Stimulated activated CD4-positive, alpha-beta T cell treated with anti-CD3 and anti-CD28 coated beads, Interleukin-15, amount 100 ng/mL, for 24 hours (primary cell): Measurements from ENCODE around the gene DUOXA2.
"Not testable (repeated sequence)": the region's sequence is repeated elsewhere in the genome, so short reads cannot be mapped to it uniquely, and the experiment has no call there.

Experiments used
- DNase-seq: peaks from one replicate; pipeline ENCODE4 v3.0.0-alpha.2; 2020

DUOXA2 gene

DNA sequence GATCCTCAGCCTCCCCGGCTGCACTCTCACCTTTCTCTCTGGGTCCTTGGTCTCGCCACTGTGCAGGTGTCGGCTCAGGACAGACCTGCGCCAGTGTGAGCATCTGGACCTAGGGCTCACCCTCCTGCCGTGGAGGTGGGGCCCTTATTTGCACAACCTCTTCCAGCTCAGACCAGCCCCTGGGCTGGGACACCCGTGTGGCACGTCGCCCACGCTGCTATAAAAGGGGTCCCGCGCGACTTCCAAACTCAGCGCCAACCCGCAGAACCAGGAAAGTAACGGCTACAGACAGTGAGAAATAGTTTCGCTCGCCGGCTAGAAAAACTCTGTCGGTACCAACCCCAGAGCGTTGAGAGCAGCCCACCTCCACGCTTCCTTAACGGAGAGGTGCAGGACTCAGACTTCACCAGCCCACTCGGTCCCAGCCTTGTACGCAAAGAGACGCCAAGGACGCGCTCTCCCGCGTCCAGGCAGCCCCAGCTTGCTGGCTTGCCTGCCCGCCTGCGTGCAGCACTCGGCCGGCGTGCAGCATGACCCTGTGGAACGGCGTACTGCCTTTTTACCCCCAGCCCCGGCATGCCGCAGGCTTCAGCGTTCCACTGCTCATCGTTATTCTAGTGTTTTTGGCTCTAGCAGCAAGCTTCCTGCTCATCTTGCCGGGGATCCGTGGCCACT, at the start of gene DUOXA2, which contains the start of gene DUOX2:
TSS of gene DUOXA2 (plus strand) at position 251 of the 675 bp plus-strand sequence. CDS start at position 531, 280 bp downstream.
TSS of gene DUOX2 (minus strand) at position 97 of the 675 bp plus-strand sequence. CDS start 761 bp downstream, outside the sequence.
- no peak for DNase-seq

DNA sequence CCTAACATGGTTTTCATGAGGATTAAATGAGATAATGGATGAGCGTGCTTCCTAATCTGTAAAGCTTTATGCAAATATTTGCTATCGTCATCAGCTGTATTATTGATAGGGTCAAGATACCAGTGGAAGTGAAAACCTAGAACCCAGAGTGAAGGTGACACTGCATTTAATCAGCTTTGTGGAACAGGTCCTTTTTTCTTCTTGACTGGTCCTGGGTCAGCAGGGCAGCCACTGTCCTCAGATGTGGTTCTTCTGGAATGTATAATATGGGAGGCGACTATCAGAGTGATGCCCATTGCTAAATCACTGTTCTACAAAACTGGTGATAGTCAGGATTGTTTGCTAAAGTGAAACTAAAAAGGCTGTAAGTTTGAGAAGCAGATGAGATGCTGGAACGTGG, 49.7 kb upstream of the DUOXA2 start:
- DNase-seq = no peak

DNA sequence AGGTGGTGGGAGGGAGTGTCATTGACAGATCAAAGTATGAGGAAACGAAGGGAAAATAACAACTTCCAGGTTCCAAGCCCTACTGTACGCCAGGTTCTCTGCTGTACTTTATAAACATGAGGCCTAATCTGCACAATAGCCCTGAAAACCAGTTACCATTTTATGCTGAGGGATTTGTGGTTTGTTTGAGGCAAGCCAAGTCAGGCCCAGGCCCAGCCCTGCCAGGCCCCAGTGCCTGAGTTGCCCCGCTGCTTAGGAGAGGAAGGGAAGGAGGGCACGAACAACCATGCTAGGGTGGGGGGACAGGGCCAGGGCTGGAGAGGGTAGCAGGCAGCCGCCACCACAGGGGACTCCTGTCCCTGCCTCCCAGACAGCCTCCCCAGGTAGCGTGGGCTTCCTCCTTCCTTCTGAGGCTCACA, 44.2 kb upstream of the DUOXA2 start:
- not testable (repeated sequence) for DNase-seq

DNA sequence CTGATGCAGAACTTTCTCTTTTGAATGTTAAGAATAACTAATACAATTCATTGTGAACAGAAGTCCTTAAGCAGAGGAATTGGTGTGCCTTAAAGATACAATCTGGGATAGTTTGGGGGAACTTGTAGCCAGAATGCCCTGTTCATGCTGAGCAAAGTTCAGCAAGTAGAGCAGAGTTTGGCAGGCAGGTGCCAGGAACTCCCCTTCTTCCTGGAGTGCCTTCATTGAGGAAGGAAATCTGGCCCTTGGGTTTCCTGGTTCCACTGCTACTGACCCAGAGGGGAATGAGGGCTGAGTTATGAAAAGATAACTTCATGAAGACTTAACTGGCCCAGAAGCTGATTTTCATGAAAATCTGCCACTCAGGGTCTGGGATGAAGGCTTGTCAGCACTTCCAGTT, 40.5 kb upstream of the DUOXA2 start:
- DNase-seq = not testable (repeated sequence)

DNA sequence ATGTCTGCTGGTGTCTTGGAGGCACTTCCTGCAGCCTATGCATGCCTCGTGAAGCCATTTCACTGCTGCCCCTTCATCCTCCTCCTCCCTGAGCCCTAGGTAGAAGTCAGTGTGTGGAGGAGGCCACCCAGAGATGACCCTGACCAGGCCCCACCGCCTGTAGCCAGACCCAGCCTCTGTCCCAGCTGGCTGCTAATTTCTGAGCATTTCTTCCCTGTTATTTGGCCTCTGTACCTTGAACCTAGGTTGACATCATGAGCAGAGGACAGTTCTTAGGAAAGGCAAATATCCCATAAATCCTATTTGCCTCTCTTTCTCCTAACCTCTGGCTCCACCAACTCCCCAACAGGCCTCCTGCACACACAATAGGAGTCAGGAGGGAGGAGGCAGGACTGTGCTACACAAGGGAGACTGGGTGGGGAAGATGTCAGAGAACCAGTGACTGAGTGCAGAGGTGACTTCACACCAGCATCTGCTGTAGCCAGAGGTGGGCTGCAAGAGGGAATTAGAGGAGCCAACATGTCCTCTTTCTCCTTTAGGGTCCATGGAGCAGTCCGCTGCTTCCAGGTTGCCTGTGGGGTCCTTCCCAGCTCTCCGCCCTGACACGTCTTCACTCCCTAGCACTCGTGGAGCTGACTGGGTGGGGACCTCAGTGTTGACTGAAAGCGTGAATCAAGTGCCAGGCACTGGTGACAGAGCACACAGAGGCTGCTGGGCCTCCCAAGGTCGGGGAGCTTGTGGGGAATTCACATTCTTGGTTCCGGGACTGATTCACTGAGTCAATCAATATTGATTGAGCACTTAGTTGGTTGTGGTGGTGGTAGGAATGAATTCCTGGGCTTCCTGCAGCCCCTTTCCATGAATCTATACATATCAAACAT, 38.4 kb upstream of the DUOXA2 start:
- DNase-seq = not testable (repeated sequence)

DNA sequence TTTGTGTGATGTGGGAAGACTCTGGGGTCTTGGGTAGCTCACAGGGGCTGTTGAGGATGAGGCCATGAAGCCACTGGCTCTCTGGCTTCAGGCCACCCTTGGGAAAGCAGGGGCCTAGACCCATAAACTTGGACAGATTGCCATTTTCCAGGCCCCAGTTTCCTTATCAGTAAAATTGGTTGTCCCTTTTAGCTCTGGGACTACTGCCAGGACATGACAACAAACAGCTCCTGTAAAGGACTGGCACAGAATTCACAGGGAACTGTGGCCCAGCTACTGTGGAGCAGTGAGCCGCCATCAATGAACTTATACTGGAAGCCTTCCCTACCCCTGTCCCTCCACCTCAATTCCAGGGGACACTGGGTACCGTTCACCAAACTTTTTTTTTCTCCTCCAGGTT, 36.7 kb upstream of the DUOXA2 start:
- DNase-seq = not testable (repeated sequence)

DNA sequence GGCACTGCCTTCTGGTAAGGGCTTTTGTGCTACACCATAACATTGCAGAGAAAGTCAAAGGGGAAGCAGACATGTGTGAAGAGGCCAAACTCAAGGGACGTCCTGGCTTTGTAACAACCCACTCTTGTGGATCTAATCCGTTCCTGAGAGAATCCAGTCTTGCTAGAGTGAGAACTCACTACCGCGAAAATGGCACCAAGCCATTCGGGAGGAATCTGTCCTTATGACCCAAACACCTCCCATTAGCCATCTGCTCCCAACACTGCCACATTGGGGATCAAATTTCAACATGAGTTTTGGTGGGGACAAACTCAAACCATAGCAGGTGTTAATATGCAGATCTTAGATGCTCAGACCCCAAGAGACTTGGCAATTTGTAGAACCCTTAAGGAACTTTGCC, 34.9 kb upstream of the DUOXA2 start:
- DNase-seq = not testable (repeated sequence)

DNA sequence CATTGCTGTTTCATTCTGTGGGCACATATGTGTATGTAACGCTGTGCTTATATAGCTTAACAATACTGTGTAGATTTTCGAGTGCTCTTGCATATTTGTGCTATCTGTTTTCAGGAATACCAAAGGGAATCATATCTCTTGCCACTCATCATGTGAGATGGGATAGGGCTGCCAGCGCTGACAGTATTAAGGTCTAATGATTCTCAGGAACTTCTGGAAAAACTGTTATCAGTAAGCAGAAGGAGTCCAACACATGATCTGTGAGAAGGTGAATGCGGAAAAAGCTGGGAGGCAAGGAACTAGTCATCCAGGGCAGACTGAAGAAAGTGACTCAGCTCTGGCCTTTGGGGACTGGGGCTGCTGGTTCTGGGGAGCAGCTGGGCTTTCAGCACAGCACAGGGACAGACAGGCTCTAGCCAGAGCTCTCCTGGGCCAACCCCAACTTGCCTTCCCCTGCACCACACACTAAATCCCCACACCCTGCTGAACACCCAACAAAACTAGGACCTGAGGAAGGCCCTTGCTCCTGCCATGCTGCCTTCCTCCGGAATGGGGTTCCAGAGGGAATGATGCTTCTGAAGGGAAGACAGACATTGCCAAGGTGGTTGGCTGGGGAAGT, 34.4 kb upstream of the DUOXA2 start:
- not testable (repeated sequence) for DNase-seq

DNA sequence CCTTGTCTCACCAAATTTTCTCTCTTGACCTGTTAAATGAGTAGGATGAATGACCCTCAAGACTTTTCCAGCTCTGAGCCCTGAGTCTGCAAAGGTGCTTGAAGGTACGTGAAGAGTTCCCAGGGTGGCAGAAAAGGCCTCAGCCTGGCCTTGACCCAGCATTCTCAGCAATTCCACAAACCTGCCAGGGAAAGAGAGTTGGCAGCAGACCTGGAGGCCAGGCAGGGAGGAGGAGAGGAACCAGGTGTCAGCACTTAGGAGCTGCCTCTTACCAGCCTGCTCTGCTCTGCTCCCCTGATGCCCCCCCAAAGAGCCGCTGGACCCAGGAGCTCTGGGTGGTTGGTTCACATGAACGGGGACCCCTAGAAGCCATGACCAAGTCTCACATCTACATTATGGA, 33.5 kb upstream of the DUOXA2 start:
- not testable (repeated sequence) for DNase-seq

DNA sequence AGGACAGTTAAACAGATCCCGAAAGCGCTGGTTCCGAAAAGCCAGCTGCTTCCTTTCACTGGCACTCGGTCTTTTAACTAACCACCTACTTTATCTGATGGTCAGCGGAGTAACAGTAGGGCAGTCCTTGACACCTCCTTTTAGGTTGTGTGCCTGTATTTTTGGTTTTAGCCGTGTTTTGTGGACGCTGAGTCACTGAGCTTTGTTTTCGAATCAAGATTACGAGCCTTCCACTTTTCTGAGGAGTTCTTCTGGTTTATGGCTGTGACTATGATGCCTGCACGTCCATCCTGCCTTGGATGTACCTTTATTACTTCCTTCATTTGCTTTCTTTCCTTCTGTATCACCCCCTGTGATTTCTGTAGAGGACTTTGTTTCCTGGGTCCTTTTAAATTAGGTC, 31.7 kb upstream of the DUOXA2 start:
- DNase-seq = not testable (repeated sequence)

DNA sequence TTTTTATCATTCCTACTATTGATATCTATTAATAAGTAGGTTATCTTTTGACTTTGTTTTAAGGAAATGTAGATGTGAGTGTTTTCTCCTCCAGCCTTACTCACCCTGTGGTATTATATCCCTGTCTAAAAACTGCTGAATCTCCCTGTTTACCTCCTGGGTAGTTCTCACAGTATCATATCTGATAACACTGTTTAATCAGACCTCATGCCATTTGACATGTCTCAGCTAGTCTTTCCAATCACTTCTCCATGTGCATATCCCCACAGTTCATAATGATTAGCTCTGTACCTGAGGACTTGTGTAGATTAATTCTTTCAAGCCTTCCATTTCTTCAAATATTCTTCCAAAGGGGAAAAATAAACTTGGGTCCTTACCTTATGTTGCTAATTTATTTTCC, 30.9 kb upstream of the DUOXA2 start:
- no peak for DNase-seq

DNA sequence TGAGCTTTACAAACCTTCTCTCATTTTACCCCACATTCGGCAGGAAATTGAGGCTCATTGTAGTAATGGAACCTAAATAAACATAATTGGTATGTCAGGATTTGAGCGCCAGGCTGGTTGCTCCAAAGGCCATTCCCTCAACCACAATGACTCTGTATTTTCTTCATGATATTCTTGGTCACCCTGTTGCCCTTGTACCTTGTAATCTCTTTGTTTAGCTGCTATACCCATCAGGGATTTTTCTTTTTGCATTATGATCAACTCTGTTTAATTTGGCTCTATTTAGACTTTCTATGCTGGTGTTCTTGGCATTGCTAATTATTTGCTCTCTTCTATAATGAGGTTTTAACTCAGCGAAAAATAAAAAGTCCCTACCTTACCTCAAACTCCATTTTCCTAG, 30.0 kb upstream of the DUOXA2 start:
- DNase-seq = no peak

DNA sequence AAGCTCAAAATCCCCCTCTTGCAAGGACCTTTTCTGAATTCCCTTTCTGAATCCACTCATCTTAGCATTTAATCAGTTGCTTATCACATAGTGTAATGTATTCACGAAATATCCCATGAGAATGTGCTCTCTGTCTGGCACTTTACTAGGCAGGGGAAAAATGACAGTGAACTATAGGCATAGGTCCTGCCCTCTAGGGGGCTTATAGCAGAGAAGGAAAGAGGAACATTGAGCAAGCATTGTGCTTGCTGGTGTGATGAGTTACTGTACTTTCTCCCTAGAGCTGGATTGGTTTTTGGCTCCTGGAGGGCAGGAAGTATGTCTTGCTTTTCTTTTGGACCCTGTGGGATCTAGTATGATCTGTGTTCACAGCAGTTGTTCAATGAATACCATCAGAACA, 26.6 kb upstream of the DUOXA2 start:
- DNase-seq = no peak

DNA sequence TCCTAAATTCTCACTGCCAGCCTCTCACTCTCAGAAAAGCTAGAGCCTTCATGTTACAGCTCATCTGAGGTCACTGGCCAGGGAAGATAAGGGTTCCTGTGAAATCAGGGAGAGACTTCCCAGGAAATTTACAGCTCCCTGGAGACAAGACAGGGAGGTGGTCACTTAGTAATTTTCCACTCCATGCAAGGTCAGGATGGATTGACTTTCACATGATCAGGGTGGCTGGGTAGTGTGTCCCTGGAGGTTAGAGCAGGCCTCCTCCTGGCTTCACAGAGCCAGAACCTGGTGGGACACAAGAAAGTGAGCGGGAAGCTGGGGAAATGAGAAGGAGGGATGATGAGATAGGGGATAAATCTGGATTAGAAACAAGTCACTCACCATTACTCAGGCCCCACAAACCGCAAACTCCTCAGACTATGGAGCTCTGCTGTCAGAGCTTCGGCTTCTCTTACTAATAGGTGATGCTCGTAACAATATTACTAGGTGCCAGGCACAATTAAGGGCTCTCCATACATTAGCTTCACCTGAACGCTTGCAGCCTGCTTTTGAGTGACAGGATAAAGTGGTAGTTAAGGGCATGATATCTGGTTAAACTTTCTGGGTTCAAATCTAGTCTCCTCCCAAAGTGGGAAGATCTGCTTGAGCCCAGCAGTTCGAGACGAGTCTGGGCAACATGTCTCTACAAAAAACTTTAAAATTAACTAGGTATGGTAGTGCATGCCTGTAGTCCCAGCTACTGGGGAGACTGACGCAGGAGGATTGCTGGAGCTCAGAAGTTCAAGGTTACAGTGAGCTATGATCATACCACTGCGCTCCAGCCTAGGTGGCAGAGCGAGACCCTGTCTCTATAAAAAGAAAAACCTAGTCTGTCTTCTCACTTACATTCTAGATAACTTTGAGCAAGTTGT, 25.1 kb upstream of the DUOXA2 start:
- DNase-seq = no peak

DNA sequence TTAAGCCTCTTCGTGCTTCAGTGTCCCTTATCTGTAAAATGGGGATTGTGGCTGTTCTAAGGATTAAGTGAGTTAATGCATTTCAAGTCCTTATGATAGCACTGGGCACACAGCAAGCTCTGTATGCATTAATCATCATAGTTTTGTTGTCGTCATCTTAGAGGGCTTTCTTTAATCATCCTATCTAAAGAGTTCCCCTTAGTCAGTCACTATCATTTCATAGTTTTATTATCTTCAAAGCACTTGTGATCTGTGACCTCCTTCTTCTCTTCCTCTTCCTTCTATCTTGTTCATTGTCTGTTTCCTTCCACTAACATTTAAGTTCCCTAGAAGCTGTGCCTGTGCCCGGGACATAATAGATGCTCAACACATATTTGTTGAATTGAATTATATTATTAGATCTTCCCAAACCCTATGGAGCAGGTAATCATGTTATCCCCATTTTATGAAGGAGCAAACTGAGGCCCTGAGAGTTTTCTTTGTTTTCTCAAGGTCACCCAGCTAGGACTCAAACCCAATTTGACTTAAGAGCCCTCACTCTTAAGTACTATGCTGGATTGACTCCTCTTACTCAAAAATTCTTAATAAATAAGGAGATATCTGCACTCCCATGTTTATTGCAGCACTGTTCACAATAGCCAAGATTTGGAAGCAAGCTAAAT, 24.3 kb upstream of the DUOXA2 start:
- DNase-seq = no peak

DNA sequence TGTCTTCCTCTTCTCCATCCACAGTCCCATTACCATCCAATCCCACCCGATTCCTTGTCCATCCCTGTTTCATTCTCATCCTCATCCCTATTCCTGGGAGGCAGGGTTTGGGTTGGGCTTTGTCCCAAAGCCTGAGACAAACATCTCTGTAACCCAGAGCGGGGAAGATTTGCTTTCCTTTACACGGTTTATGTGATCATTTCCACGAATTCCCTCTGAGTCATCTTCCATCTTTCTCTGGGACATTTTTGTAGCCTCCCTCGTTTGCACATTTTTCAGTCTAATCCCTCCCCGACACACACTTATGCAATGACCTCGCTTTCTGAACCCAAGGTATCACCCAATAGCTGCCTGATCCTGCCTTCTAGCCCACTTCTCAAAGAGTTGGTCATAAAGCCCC, 23.0 kb upstream of the DUOXA2 start:
- DNase-seq = no peak

DNA sequence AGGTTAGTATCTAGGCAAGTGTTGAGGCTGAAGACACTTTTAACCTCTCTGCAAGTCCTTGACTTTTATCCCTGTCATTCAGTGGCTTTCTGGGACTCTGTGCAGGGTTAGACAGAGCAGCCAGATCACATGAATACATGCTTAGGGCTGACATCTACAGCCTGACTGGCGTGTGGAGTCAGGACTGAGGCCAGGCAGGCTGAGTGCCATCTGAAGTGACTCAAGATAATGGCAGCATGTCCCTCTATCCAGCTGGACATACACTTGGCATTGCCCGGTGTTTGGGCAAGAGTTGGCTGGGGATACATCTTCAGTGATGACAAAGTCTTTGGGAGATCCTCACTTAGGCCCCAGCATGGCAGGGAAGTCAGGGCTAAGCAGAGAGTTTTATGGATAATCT, 22.6 kb upstream of the DUOXA2 start:
- DNase-seq = no peak

DNA sequence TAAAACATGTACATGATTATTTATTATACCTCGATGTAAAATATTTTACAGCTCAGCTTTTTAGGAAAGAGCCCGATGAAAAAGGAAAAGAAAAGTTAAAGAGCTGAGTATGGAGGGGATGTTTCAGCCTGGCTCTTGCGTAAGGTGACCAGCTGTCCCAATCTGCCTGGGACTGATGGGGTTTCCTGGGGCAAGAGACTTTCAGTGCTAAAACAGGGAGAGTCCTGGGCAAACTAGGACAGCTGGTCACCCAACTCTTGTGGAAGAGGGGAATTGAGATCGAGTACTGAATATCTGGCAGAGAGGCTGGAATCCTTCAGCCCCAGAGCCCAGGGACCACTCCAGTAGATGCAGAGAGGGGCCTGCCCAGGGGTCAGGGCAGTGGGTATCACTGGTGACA, 21.1 kb upstream of the DUOXA2 start:
- no peak for DNase-seq

DNA sequence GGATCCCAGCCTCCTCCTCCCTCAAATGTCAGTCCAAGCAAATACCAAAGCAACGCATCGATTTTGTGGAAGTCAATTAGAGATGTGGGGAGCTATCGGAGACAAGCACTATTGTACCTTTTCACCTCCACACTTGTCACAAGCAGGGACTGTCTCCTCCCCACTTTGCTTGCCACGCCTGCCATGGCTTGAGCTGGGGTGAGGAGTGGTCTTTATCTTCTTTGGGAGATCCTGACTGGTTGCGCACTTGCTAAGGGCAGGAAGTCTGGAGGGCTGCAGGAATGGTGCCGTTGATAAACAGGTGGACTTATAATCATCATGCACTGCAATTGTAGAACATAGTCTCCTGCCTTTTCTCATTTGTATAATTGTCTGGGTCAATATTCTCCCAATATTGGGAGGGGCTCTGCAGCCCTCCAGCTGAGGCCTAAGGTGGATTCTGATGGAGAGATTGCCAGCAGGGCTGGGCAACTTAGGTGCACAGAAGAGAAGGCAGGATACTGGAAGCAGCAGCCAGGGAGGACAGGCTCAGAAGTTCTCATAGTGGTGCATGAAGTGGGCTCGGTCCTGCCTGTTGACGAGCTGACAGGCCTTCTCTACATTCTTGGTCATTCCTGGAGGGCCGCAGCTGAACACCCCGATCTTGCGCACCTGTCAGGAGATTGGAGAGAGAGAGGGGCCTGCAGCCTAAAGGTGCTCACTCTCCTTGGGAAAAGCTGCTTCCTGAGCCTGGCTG, 20.3 kb upstream of the DUOXA2 start:
- no peak for DNase-seq

DNA sequence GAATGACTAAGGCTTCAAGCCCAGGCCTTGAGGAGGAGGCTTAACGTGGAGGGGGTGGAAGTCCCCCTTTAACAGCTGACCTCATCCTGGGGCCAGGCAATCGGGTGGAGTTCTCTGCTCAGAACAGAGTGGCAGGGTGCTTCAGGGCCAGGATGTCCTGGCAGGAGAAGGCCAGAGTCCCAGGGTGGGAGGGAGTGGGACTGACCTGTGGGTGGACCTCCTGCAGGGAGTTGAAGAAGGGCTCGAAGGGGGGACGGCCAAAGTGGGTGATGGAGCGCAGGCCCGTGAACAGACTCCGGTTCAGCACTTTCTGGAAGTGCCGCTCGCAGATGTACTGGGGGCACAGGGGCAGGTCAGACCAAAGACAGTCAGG, 19.8 kb upstream of the DUOXA2 start:
- no peak for DNase-seq

DNA sequence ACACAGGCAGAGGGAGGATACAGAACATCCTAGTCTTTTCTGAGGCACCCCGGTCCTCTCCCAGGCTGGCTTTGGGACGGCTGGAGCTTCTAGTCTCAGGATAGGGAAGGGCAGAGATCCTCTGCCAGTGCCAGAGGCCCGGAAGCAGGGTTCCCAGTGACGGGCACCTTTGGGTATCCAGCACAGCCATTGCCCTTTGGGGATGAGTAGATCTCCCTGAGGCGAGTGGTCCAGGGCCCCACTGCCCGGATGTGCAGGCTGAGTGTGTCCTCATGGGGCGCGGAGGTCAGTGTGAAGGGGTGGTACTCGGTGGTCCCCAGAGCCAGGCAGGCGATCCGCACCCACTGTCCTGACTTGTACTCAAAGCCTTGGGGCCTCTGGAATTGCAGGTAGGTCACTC, 18.5 kb upstream of the DUOXA2 start:
- no peak for DNase-seq
